NCI-H774 (cell line): ENCODE results near the gene OTULIN.

ENCODE experiments used
- DNase-seq: peaks from one replicate; lab custom pipeline; 2025; lab: John Stamatoyannopoulos, UW

Gene OTULIN

DNA sequence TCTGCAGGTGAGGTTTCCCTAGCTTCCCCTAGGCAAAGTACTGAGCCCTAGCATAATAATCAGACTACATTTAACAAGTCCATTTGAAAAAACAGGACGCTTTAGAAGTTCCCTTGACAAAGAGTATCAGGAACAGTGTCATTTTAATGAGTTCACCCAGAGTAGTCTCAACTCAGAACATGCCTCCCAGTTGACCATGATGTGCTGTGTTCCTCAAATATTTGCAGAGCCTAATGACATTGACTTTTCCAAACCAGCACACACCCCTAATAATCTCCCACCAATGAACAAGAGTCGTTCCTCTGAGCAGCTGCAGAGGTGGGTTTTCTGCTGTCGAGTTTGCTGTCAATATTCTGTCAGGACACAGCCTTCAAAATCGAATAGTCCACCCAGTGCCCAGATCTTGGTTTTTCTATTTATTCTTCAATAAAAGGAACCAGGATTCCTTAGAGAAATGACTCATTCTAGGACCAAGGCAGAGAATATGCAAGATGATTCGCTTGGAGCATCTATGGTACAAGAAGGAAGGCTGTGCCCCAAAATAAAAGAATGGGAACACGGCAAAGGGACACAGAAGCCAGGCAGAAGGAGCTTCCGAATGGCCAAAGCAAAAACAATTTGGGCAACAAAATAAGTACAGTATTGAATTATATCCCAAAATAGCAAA is 57.6 kb downstream of the OTULIN start:
- peak; percentile 30 for DNase-seq

DNA sequence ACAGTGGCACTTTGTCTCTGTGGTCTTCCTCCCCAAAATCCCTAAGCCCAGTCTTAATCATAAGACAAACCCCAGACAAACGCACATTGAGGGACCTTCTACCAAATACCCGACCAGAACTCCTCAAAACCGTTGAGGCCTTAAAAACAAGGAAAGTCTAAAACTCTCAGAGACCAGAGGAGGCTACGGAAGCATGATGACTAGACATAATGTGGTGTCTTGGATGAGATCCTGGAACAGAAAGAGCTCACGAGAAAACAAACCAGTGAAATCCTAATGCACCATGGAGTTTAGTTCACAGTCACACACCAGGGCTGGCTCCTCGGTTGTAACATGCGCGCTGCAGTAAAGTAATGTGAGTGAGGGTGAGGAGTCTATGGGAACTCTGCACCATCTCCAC is 58.4 kb downstream of the OTULIN start:
- DNase-seq, result no peak

GRCh38 chr5:14723701-14724132 is 59.2 kb downstream of the OTULIN start:
- DNase-seq, result no peak

DNA sequence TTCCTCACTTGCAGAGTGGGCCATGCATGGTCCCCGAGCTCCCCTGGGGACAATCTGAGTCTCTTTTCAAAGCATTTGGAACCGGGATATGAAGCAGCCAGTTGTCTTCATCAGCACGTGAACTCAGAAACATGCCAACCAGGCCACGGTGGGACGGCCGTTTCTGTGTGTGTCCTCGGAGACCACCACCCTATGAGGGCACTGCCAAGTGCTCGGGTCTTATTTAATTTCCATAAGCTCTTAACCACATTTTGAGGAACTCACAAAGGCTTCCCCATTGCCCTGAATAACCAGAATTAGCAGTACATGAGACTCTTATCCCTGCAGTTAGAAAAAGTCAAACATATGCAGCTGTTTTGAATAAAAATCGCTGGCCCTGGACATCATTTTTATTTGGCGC is 60.1 kb downstream of the OTULIN start:
- DNase-seq, result no peak

DNA sequence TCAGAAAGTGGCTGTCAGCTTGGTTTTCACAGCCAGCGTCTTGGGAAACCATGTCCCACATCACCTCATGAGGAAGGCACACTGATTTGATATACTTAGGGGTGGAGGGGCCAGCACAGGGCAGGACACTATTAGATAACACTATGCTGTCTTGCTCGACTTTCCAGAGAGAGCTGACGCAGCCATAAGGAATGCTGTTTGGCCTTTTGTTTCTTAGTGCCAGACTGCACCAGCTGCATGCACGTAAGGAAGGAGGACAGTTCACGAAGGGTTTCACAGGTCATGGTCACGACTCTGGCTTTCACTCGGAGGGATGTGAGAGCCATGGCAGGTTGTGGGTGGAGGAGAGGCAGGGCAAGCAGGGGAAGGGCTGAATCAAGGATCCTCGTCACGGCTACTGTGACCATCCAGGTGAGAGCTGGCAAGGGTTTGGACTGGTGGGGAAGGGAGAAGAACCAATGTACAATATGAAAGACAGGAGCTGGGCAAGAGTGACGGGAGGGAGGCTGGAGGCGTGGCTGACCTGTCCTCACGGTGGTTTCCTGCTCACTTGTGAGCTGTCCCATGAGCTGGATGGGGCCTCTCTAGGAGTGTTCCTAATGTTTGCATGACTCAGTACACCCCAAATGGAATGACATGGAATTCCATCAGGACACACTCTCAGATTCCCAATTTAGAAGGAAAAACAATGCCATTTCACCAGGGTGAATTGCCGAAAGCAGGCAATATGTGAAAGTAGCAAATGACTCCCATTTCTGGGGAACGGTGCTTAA is 61.7 kb downstream of the OTULIN start:
- no peak for DNase-seq

DNA sequence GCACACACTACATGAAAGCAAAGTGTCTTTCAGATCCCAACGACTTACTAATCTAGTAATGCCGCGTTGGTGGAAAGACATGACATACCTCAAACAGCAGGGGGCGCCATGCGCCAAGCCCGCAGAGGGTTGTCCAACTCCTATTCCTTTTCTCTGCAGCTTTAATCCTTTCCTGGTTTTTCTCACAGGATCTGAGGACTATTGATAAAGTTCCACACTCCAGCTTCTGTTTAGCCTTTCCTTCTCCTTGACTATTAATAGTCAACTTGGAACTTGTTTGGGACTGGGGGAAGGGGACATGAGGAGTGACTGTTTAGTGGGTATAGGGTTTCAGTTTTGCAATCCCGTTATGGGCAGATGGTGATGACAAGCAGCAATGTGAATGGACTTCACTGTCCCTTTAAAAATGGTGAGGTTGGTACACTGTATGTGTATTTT is 62.9 kb downstream of the OTULIN start:
- peak; percentile 70 for DNase-seq

- DNase-seq, result no peak
Measured at GRCh38 chr5:14727928-14728458, 63.5 kb downstream of the OTULIN start.

DNA sequence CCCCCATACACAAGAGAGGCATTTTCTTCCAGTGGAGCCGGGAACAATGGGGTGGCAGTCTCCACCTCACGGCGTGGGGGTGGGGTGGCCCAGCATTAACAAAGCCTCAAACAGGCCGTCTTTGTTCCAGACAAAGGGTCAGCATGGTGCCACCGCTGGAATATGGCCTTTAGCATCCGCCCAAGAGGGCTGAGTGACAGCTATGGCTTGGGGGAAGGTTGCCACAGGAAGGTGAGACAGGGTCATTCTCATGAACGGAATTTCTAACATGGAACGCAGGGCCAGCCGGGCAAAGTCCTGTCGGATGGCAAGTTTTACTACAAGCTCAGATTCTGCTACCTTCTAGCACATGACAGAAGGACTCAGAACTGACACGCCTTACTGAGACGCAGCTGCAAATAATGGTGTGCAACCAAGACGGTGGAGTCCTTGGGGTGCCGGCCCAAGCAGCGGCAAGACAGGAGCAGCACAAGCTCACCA is 64.0 kb downstream of the OTULIN start:
- no peak for DNase-seq

GRCh38 chr5:14729448-14730385 is 65.2 kb downstream of the OTULIN start:
- no peak for DNase-seq

DNA sequence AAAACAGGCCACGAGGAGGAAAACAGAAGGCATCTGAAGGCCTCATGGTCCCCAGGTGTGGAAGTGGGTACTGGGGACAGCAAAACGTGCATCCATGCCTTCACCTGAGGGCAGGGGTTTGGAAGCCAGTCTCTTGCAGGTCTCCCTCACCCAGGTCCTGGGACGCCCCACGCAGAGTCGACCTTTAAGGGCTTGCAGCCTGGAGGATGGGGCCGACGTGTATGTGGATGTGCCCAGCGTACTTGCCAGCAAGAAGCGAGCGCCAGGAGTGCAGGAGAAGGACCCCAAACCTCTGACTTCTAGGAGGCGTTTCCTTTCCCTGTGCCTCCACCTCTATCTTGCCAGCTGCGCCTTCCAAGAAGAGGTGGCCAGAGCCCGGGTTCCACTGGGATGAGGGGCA is 65.9 kb downstream of the OTULIN start:
- DNase-seq, result no peak

- DNase-seq, result no peak
Measured at GRCh38 chr5:14730881-14731280, 66.4 kb downstream of the OTULIN start.

DNA sequence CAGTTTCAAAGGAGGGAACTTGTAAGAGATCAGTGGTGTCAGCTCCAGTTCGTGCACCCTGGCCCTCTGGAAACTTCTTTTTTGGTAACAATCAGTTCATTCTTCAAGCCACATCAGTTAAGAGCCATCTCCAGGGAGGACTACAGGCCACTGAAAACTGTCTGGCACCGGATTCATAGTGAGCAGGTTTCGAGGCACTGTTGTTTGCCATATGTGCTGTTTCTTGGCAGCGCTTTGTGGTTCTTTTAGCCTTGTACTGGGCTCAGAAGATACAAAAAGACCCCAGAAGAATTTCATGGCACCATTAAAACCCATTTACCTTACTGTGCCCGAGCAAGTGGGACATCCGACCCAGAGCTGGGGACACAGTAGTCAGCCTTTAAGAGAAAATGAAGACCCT is 68.5 kb downstream of the OTULIN start:
- DNase-seq, result no peak

GRCh38 chr5:14733661-14734060 is 69.1 kb downstream of the OTULIN start:
- DNase-seq, result no peak

DNA sequence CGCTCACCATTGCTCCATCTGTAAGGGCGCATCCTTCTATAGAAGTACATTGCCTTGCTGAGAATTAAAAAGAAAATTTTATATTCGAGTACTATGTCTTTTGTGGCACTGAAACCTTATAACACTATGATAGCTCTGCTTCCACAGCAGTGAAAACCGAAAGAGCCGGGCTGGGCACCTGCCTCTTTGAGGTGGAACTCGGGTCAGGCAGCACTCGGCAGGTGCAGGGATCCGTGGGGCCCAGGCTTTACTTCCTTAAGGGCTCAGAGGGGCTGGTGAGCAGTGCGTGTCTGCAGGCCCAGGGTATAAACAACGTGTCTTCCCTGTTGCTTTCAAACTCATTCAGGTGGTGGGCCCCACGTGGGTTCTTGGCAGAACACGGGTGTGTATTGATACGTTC is 69.9 kb downstream of the OTULIN start:
- no peak for DNase-seq

DNA sequence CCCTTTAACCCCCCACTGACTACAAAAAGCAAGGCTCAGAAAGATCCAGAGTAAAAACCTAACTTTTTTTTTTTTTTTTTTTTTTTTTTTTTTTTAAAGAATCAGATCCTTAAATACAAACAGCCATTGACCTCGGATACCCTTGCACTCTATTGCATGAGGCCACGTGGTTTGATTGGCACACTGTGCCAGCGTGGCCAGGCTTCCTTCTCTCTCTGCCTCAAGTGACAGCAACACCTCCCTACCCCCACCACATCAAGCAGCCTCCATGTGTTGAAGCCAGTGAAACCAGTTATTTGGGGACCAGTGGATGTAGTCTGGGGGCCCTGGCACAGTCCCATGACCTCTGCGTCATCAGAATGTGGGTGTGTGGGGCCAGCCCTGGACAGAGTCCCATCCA is 71.4 kb downstream of the OTULIN start:
- no peak for DNase-seq

- no peak for DNase-seq
Measured at GRCh38 chr5:14737291-14737690, 72.8 kb downstream of the OTULIN start.

GRCh38 chr5:14738050-14738449 is 73.5 kb downstream of the OTULIN start:
- DNase-seq, result no peak

DNA sequence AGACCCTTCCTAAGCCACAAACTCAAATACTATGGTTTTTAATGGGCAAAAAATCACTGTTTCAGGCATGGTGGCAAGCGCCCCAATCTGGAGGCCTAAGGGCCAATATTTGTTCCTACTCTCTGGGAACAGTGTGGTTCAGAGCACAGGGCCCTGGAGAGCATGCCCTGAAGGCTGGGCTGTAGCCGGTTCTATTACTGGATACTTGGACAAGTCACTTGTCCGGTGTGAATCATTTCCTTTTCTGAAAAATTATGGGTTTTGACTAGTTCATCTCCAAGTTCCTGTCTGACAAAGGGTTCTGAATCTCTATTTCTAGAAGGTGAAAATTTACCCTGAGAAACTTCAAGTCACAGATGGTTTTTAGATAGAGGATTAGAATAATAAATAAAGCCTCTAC is 75.0 kb downstream of the OTULIN start:
- no peak for DNase-seq

GRCh38 chr5:14739981-14740380 is 75.5 kb downstream of the OTULIN start:
- DNase-seq, result no peak

- no peak for DNase-seq
Measured at GRCh38 chr5:14741131-14741530, 76.6 kb downstream of the OTULIN start.

DNA sequence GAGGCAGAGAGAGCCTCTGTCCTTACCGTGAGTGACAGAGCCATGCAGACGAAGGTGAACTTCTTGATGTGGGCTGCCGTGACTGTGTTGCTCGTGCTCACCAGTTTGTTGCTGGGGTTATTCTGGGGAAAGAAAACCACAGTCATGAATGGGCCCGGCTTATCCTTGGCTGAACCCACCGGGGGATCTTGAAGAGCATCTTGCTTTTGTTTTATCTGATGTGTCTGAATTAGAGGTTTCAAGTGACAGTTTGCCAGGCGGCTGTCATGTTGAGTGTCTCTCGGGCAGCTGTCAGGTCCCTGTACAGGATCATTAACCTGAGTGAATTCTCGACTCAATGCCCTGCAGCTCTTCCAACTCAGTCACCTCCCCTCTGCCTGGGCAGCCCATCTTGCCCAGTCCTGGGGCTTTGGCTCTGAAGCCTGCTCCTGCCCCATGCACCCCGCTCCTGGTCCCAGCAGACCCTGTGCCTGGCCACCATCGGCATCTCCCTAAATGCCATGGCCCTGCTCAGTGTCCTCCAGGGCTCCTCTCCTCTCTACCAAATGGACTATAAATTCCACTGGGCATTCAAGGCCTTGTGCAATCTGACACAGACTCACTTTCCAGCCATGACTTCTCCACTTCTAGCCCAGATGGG is 77.4 kb downstream of the OTULIN start:
- DNase-seq, result no peak

DNA sequence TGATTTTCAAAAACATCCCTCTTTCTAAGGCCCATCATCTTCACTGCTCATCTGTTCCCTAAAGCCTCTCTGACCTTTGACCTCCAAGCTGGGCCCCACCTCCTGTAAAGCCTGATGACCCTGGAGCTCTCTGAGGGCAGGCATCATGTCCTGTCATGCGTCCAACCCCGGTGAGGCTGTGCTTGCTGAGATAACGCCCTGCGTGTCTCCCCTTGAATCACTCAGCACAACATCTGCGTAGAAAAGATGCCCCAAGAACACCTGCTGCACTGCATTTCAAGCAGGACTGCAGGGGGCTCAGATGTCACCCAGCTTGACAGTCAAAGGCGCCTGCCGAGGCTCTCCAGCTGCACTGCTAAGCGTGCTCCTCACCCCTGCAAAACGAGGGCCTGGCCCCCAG is 78.0 kb downstream of the OTULIN start:
- DNase-seq, result no peak
